Activated naive CD8-positive, alpha-beta T cell (primary cell): ENCODE results near the gene TMC5.

ENCODE experiments used
- H3K27ac Mint-ChIP-seq: one replicate; pipeline ENCODE4 v1.8.0; 2021; ENCODE audit warnings: mixed read lengths
- H3K27me3 Mint-ChIP-seq: one replicate; pipeline ENCODE4 v1.8.0; 2021; ENCODE audit warnings: mixed read lengths
- H3K36me3 Mint-ChIP-seq: one replicate; pipeline ENCODE4 v1.8.0; 2021; ENCODE audit warnings: mixed read lengths
- H3K4me1 Mint-ChIP-seq: one replicate; pipeline ENCODE4 v1.8.0; 2021; ENCODE audit warnings: low read depth, mixed read lengths
- H3K4me3 Mint-ChIP-seq: one replicate; pipeline ENCODE4 v1.8.0; 2021; ENCODE audit warnings: mild to moderate bottlenecking, mixed read lengths
- H3K9me3 Mint-ChIP-seq: one replicate; pipeline ENCODE4 v1.8.0; 2021; ENCODE audit warnings: low read depth, mixed read lengths

TMC5 gene

DNA sequence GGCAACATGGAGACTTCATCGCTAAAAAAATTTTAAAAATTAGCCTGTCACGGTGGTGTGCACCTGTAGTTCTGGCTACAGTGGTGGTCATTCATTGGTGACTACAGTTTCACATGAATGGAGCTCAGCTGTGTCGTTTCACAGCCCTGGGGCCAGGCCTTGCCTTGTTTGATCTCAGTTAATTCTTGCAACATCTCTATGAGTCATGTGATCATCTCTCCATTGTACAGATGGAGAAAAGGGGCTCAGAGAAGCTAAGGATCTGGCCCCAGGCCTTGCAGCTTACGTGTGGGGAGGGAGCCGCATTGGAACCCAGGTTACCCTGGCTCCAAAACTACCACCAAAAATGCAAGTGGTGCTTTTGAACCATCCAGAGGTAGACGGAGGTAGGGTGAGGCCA is 54.8 kb downstream of the TMC5 start:
- Mint-ChIP-seq H3K4me1 (no peaks in the 10 kb centered on the region), H3K9me3 (no peaks in the 10 kb centered on the region), H3K27ac (no peak overlapping the region), H3K27me3 (no peaks in the 10 kb centered on the region), H3K4me3 (no peak overlapping the region), H3K36me3 (no peaks in the 10 kb centered on the region)

DNA sequence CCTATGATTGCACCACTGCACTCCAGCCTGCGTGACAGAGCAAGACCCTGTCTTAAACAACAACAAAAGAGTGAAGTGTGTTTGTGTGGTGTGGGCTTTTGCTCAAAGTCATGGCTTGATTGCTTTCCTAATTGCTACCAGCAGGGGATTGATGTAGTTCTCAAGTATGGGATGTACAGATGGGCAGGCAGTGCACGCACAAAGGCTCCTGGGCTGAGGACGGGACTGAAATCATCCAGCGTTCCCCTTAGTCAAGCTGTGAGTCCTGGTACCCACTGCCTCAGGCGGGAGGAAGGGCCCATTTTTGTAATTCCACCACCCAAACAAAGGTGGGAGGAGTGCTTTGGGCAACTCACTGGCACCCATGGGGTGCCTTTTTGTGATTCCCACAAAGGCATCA is 56.9 kb downstream of the TMC5 start:
- Mint-ChIP-seq H3K27ac (no peak overlapping the region), H3K4me1 (no peaks in the 10 kb centered on the region), H3K9me3 (no peaks in the 10 kb centered on the region)

DNA sequence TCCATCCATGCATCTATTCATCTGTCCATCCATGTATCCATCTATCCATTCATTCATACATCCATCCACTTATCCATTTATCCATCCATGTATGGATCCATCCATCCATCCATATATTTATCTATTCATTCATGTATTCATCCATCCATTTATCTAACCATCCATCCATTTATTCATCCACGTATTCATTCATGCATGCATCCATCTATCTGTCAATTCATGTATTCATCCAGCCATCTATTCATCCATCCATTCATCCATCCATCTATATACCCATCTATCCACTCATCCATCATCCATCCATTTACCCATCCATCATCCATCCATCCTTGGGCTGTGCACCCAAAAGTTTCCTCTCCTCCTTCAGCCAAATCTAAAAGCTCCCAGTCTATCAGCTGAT is 60.8 kb downstream of the TMC5 start:
- Mint-ChIP-seq H3K27ac (no peak overlapping the region), H3K9me3 (no peaks in the 10 kb centered on the region), H3K27me3 (peaks cover 3% of the 10 kb centered on the region), H3K4me3 (no peak overlapping the region), H3K4me1 (no peaks in the 10 kb centered on the region), H3K36me3 (no peaks in the 10 kb centered on the region)

More for the DNA sequence above, 56.9 kb downstream of the TMC5 start:
- peaks cover 3% of the 10 kb centered on the region for H3K27me3 Mint-ChIP-seq
- H3K36me3 Mint-ChIP-seq: no peaks in the 10 kb centered on the region
- no peak overlapping the region for H3K4me3 Mint-ChIP-seq

DNA sequence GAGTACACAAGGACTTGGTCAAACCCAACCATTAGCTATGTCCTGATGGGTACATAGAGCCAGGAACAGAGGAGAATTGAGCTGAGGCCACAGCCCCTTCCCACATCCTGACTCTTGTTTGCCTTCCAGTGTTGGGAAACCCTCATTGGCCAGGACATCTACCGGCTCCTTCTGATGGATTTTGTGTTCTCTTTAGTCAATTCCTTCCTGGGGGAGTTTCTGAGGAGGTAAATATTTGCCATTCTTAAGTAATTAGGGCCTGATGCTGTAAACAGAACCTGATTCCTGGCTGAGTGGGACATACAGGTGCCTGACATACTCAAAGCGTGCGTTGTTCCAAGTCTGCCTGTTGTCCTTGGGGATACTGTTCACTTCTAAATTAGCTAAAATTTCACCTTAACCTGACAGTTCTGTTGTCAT is 61.6 kb downstream of the TMC5 start:
- Mint-ChIP-seq H3K4me3 (no peak overlapping the region), H3K4me1 (no peaks in the 10 kb centered on the region), H3K27ac (no peak overlapping the region), H3K9me3 (no peaks in the 10 kb centered on the region), H3K36me3 (no peaks in the 10 kb centered on the region), H3K27me3 (peaks cover 3% of the 10 kb centered on the region)

DNA sequence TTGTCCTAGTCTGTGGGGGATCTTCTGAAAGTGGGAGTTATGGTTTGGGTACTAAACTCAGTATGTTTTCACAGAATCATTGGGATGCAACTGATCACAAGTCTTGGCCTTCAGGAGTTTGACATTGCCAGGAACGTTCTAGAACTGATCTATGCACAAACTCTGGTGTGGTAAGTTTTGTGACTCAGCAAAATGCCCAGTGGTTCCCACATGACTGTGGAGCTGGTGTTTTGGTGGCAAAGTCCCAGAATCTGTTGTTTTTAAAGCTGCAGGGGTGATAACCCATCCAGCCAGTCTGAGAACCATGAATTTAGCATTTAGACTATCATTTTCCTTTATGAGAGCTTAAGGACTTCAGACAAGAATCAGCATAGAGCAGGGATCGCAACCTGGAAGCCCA is 63.6 kb downstream of the TMC5 start:
- Mint-ChIP-seq H3K9me3 (no peaks in the 10 kb centered on the region), H3K4me1 (no peaks in the 10 kb centered on the region), H3K4me3 (no peak overlapping the region), H3K27ac (no peak overlapping the region), H3K27me3 (peaks cover 3% of the 10 kb centered on the region), H3K36me3 (no peaks in the 10 kb centered on the region)

DNA sequence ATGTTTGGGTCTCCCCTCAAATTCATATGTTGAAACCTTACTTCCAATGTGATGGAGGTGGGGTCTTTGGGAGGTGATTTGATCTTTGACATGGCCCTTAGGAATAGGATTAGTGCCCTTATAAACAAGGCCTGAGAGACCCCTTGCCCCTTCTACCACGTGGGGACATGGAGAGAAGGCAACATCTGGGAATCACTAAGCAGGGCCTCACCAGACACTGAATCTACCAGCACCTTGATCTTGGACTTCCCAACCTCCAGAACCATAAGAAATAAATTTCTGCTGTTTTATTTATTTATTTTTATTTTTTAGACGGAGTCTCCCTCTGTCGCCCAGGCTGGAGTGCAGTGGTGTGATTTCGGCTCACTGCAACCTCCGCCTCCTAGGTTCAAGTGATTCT is 64.1 kb downstream of the TMC5 start:
- H3K27ac Mint-ChIP-seq: no peak overlapping the region
- peaks cover 3% of the 10 kb centered on the region for H3K27me3 Mint-ChIP-seq
- no peak overlapping the region for H3K4me3 Mint-ChIP-seq
- H3K9me3 Mint-ChIP-seq: no peaks in the 10 kb centered on the region
- H3K4me1 Mint-ChIP-seq: no peaks in the 10 kb centered on the region
- H3K36me3 Mint-ChIP-seq: no peaks in the 10 kb centered on the region

DNA sequence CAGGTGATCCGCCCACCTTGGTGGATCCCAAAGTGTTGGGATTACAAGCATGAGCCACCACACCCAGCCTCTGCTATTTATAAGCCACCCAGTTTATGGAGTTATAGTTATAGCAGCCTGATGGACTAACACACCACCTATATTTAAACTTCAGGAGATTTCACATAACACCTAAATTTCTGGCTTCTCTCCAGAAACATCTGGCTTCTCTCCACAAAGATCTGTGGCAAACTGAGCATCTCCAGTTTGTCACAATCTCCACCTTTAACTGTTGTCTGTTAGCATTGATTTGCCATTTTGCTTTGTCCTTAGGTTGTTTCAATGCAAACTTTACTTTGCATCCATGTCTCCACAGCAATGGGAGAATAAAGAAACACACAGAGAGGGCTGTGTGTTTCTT is 64.6 kb downstream of the TMC5 start:
- Mint-ChIP-seq H3K36me3 (no peaks in the 10 kb centered on the region), H3K27ac (no peak overlapping the region), H3K4me1 (no peaks in the 10 kb centered on the region), H3K4me3 (no peak overlapping the region), H3K27me3 (peaks cover 3% of the 10 kb centered on the region), H3K9me3 (no peaks in the 10 kb centered on the region)

DNA sequence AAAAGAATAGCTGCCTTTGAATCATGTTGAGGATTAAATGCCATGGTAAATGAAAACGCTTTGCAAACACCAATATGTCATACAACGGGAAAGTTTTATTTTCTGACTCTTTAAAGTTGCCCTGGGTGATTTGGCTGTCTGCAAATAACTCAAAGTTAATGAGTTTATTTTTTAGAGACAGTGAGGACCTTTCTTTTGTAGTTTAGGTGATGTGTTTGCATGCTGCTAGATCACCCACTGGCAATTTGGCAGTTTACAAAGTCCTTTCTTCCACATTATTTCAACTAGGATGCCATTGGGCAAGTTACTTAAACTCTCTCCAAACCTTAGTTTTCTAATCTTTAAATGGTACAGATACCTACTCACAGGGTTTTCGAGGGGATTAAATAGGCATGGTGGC is 66.4 kb downstream of the TMC5 start:
- H3K4me1 Mint-ChIP-seq: no peaks in the 10 kb centered on the region
- no peaks in the 10 kb centered on the region for H3K9me3 Mint-ChIP-seq
- H3K27me3 Mint-ChIP-seq: no peaks in the 10 kb centered on the region
- H3K4me3 Mint-ChIP-seq: no peak overlapping the region
- no peak overlapping the region for H3K27ac Mint-ChIP-seq
- H3K36me3 Mint-ChIP-seq: no peaks in the 10 kb centered on the region

DNA sequence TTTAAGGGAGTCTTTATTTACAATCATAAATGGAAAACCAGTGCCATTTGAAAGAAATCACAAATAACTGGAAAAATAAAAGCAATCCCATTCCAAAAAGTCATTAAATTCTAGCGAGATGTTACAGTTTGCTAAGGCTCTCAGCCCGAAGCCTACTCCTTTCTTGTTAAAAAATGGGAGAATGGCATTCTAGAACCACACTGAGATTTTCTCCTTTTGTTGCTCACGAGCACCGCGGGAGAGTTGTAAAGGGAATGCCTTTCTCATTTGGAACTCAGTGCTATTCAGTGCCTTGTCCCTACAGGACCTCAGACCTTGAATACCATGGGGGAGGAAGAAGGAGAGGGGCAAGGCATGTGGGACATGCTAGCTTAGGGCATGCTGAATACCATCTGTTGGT is 67.9 kb downstream of the TMC5 start:
- H3K27me3 Mint-ChIP-seq: no peaks in the 10 kb centered on the region
- H3K4me1 Mint-ChIP-seq: no peaks in the 10 kb centered on the region
- no peak overlapping the region for H3K4me3 Mint-ChIP-seq
- no peaks in the 10 kb centered on the region for H3K9me3 Mint-ChIP-seq
- no peak overlapping the region for H3K27ac Mint-ChIP-seq
- no peaks in the 10 kb centered on the region for H3K36me3 Mint-ChIP-seq

DNA sequence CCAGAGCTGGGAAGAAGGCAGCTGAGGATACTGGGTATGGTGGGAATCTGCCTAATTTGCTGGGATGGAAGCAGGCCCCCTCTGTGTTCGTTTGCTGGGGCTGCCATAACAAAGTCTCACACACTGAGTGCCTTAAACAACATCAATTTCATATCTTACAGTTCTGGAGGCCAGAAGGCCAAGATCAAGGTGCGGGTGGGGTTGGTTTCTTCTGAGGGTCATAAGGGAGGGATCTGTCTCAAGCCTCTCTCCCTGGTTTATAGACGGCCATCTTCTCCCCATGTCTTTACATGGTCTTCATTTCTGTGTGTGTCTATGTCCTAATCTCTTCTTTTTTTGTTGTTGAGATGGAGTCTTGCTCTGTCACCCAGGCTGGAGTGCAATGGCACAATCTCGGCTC is 68.4 kb downstream of the TMC5 start:
- Mint-ChIP-seq H3K4me1 (no peaks in the 10 kb centered on the region), H3K9me3 (no peaks in the 10 kb centered on the region), H3K4me3 (no peak overlapping the region), H3K27me3 (no peaks in the 10 kb centered on the region), H3K36me3 (no peaks in the 10 kb centered on the region), H3K27ac (no peak overlapping the region)

DNA sequence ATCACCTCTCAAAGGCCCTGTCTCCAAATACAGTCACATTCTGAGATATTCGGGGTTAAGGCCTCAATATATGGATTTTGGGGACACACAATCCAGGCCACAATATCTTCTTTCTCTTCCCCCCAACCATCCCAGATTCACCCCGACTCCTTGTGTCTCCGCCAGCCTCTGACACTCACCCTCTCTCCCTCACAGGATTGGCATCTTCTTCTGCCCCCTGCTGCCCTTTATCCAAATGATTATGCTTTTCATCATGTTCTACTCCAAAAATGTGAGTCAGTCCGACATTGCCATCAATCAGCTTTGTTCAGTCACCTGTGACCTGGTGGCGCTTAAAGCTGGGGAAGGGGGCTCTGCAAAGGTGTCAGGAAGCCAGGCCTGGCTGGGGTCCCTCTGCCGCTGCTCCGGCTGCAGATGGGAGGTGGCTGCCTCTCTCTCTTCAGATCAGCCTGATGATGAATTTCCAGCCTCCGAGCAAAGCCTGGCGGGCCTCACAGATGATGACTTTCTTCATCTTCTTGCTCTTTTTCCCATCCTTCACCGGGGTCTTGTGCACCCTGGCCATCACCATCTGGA is 69.2 kb downstream of the TMC5 start:
- no peak overlapping the region for H3K4me3 Mint-ChIP-seq
- no peaks in the 10 kb centered on the region for H3K36me3 Mint-ChIP-seq
- H3K27ac Mint-ChIP-seq: no peak overlapping the region
- no peaks in the 10 kb centered on the region for H3K9me3 Mint-ChIP-seq
- no peaks in the 10 kb centered on the region for H3K4me1 Mint-ChIP-seq
- H3K27me3 Mint-ChIP-seq: no peaks in the 10 kb centered on the region

DNA sequence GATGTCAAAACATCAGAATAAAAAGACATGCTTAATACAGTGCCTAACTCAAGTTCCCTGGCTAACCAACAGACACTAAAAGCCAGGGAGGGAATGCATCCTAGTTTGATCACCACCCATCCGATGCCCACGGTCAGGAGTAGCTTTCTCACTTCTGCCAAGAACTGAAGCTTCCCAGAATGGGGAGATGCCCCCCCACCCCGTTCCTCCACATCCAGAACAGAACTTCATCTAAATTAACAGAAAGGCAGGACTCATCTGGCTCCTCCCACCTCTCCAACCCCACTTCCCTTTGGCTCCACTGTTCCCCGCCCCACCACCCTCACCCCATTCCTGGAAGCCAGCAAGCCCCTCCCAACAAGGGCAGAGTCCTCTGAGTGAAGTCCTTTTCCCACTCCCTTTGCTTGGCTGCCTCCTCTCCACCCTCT is 70.5 kb downstream of the TMC5 start:
- no peaks in the 10 kb centered on the region for H3K27me3 Mint-ChIP-seq
- no peaks in the 10 kb centered on the region for H3K36me3 Mint-ChIP-seq
- H3K27ac Mint-ChIP-seq: no peak overlapping the region
- no peaks in the 10 kb centered on the region for H3K4me1 Mint-ChIP-seq
- no peaks in the 10 kb centered on the region for H3K9me3 Mint-ChIP-seq
- no peak overlapping the region for H3K4me3 Mint-ChIP-seq

DNA sequence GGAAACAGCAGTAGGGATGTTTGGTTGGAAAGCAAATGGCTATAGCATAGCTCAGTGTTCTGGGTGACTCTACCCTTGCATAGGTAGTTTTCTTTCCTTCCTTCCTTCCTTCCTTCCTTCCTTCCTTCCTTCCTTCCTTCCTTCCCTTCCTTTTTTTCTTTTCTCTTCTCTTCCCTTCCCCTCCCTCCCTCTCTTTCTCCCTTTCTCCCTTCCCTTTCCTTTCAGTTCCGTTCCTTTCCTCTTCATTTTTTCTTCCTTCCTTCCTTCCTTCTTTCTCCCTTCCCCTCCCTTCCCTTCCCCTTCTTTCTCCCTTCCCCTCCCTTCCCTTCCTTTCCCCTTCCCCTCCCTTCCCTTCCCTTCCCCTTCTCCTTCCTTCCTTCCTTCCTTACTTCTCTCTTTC is 72.9 kb downstream of the TMC5 start:
- Mint-ChIP-seq H3K36me3 (no peaks in the 10 kb centered on the region), H3K27me3 (no peaks in the 10 kb centered on the region), H3K4me3 (no peak overlapping the region), H3K27ac (no peak overlapping the region), H3K9me3 (no peaks in the 10 kb centered on the region), H3K4me1 (peaks cover 7% of the 10 kb centered on the region)

DNA sequence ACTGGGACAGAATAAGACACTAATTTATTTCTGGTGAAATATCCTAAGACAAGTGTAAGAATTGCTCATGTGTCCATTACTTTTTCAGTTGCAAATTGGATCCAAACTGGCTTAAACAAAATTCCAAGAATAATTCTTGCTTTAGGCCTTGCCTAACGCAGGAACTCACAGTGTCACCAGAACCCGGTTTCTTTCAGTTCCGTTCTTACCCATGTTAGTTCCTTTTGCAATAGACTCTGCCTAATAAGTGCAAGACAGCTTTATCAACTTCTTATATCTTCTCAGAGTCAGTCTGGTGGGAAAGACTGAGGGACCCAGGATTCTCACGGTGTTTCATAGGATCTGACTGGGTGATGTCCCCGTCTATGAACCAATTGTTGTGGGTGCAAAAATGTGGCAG is 79.5 kb downstream of the TMC5 start:
- Mint-ChIP-seq H3K4me1 (peaks cover 7% of the 10 kb centered on the region), H3K9me3 (no peaks in the 10 kb centered on the region), H3K27me3 (no peaks in the 10 kb centered on the region), H3K36me3 (peaks cover 8% of the 10 kb centered on the region), H3K27ac (no peak overlapping the region), H3K4me3 (no peak overlapping the region)

DNA sequence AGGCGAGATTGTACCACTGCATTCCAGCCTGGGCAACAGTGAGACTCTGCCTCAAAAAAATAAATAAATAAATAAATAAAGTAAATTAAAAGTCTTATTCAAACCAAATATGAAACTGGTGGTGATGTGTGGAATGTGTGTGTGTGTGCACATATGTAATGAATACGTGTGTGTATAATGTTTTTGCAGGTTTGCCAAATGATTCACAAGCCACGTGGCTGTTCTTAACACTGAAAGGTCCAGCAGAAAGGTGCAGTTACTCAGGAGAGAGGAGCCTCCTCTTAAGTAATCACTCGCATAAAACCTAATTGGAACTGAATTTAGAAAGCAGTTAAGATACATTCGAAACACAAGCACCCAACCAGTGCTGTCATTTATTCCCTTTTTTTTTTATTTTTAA is 81.3 kb downstream of the TMC5 start:
- H3K36me3 Mint-ChIP-seq: peaks cover 8% of the 10 kb centered on the region
- peaks cover 2% of the 10 kb centered on the region for H3K4me1 Mint-ChIP-seq
- no peak overlapping the region for H3K27ac Mint-ChIP-seq
- no peak overlapping the region for H3K4me3 Mint-ChIP-seq
- no peaks in the 10 kb centered on the region for H3K27me3 Mint-ChIP-seq
- H3K9me3 Mint-ChIP-seq: no peaks in the 10 kb centered on the region

DNA sequence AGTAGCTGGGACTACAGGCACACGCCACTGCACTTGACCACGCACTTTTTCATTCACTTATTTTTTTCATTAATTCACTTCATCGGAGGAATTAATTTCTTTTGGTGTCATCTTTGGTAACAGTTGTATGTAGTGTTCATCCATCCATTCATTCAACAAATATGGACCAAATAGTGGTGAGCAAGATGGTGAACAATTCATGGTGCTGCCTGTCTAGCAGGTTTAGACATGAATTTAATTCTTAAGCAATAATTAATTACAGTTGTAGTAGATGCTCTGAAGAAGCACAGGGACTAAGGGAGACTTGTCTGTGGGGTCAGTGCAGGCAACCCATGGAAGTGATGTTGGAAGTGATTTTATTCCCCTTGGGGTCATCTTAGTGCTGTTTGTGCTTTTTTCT is 81.8 kb downstream of the TMC5 start:
- Mint-ChIP-seq H3K4me1 (no peaks in the 10 kb centered on the region), H3K4me3 (no peak overlapping the region), H3K9me3 (no peaks in the 10 kb centered on the region), H3K27me3 (no peaks in the 10 kb centered on the region), H3K36me3 (peaks cover 11% of the 10 kb centered on the region), H3K27ac (no peak overlapping the region)
